HG03045 (cell line): ENCODE measurements around the gene HSDL1.

Experiments used
- ATAC-seq: cut with Tn5 transposase; IDR thresholded peaks from one replicate; pipeline ENCODE4 v1.9.1; 2021; ENCODE audit warnings: mild to moderate bottlenecking, moderate library complexity; ENCODE audit not compliant: unreplicated experiment

HSDL1 gene

DNA sequence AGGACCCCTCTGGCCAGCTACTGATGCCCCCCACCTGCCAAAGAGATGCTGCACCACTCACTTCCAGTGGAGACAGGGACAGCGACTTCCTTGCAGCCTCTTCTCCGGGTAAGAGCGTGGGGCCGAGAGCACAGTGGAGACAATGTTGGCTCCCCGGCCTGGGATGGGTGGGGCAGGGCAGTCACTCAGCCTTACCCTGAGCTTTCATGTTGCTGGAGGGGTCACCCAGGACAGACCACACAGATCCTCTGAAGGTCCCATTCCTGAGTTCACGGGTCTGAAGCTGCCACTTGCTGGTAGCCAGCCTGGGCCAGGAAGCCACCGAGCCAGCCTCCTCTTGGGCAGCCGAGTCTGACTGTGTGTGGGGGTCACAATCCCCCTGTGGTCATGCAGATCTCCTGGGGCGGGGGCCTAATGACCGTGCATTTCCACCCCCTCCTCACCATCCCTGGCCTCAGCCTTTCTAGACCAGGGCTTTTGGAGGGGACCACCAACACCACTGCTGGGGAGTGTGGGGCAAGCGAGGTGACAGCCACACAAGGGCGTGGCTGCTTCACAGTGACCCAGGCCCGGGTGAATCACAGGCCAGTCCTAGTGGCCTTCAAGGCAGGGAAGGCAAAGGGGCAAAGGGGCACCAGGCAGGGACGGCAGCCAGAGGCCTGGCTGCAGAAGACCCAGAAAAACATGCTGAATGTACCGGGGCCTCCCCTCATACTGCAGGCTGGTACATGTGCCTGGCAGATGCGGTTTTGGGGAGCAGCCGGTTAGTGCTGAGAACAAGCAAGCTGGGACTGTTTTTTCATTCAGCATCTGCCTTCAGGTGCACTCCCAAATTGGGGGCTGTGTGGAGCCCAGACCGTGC lies 31.4 kb upstream of the HSDL1 start:
- ATAC-seq: no peak

DNA sequence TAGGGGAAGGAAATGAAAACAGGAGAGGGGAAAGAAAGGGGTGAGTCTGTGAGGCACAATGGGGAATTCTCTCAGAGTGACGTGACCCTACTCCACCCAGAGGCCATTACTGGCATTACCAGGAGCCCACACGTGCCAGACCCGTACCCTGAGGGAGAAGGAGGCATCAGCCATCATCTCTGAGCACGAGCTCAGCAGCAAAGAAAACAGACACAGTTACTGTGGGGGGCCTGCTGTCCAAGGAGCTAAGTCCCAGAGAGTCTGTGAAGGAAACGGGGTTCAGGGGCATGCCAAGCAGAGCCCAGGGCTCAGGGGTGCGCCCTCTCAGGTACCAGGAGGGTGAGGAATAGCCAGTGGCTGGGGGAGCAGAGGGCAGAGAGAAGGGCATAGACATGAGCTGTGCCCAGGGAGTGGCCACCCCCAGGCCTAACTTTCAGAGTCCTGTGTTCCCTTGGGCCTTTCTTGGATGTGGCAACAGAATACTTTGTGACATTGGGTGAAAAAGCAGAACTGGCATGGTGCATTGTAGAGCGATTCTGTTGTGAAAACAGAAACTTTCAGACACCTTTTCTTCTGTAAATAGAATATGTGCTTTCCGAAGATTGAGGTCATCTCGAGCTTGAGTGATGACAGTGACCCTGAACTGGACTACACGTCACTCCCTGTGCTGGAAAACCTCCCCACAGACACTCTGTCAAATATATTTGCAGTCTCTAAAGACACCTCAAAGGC lies 30.5 kb upstream of the HSDL1 start:
- ATAC-seq: peak; percentile 72

DNA sequence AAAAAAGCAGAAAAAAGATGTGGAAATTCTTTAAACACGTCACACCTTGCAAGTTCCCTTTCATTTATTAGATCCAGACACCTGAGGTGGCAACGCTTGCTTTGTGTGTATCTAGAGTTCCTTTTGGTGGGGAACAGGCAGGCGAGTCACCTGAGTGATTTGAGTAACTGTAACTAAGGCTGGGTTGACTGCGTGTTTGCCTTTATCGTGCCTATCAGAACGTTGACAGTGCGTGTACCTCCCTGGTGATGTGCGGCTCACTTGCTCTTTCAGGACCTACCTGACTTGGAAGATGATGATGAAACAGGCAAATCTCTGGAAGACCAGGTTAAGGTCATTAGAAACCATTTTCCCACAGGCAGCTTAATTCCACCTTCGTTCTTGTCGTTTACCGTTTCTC lies 29.4 kb upstream of the HSDL1 start:
- ATAC-seq: no peak

DNA sequence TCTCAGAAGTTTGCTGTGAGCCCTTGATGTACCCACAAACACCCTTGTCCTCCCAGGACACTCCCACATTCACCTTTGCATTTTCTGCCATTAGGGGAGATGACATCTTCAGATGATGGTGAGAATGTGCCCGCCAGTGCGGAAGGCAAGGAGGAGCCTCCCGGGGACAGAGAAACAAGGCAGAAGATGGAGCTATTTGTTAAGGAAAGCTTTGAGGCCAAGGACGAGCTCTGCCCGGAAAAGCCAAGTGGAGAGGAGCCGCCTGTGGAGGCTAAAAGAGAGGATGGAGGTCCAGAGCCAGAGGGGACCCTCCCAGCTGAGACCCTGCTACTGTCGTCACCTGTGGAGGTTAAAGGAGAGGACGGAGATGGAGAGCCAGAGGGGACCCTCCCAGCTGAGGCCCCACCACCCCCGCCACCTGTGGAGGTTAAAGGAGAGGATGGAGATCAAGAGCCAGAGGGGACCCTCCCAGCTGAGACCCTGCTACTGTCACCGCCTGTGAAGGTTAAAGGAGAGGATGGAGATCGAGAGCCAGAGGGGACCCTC lies 24.9 kb upstream of the HSDL1 start:
- ATAC-seq: no peak

DNA sequence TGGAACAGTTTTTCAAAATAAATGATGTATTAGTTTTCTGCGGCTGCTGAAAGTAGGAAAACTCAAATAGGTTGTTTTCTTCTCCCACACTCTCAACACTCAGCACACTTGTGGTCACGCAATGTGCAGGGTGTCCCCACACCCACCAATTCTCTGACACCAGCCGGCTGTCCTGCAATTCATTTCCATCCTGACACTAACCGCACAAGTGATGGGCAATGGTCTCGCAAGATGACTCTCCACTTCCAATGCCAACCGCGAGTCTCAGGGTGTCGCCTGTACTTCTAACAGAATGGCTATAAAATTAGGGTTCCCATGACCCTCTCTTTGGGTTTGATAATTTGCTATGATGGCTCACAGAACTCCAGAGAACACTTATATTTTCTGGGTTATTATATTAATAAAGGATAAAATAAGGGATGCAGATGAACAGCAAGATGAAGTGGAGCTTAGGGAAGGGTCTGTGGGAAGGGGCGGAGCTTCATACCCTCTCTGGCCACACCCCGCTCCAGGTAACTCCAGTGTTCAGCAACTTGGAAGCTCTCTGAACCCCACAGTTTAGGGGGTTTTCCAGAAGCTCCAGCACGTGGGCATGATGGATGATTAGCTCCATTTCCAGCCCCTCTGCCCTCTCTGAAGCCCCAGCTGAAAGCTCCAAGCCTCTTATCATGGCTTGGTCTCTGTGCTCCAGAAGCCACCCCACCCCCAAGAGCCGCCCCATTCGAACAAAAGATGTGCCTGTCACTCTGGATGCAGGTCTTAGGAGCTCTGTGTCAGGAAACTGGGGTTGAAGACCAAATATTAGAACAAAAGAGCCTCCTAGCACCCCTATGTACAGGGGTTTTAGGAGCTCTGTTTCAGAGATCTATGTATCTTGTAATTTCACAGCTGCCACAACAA lies 22.1 kb upstream of the HSDL1 start:
- ATAC-seq: no peak

DNA sequence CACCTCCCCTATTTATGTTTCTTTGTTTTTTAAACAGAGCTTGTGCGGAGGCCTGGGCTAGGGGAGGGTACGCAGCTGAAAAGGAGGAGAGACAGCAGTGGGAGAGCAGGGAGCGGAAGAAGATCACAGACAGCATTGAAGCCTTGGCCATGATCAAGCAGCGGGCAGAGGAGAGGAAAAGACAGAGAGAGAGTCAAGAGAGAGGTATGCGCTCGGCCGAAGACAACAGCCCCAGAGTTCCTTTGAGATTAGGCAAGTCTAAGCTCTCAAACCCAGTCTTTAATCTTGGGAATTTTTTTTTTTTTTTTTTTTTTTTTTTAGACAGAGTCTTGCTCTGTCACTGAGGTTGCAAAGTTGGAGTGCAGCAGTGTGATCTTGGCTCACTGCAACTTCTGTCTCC lies 20.8 kb upstream of the HSDL1 start:
- ATAC-seq: no peak

DNA sequence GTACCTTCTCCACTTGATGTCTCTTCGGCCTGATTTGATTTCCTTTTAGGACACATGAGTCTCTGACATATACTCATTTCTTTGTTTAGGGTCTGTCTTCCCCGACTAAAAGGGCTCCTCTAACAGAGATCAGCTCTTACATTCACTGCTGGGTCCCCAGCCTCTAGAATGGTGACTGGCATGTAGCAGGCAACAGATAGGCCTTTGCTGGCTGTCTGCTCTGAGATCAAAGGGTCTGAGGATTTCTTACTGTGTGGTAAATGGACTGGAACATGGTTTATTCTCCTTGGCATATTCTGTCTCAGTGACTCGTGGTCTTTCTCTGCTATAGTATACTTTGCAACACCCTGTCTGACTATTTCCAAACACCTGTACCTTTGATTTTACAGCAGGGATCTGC lies 16.8 kb upstream of the HSDL1 start:
- no peak for ATAC-seq

DNA sequence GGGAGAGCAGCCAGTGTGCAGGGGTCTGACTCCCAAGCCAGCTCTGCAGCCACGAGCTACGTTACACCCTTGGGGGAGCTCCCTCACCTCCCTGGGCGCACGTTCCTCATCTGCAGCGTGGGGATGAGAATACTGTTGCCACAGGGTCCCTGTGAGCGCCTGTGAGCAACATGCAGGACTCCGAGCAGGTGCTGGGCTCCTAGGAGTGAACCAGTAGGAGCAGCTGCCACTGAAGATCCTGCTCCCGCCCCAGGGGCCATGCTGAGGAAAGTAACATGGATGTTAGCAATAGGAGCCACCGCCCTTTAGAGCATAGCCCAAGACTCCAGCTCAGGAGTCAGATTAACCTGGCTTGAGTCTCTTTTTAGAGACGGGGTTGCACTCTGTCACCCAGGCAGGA lies 16.1 kb upstream of the HSDL1 start:
- ATAC-seq: no peak

DNA sequence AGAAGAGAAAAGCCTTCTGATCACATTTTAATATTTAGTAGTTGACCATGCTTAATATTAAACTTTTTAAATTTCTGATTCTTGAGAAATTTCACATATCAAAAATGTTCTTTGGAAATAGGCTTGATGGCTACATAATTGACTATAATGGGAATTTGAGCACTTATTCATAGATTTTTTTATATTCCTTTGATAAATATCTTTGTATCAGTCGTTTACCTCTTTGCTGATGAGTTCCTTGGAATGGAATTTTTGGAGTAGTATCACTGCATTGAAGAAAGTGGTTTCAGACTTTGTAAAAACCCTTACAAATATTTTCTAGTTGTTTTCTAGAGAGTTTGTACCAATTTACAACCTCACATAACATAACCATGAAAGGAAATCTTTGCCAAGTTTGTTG lies 14.8 kb upstream of the HSDL1 start:
- ATAC-seq: no peak

DNA sequence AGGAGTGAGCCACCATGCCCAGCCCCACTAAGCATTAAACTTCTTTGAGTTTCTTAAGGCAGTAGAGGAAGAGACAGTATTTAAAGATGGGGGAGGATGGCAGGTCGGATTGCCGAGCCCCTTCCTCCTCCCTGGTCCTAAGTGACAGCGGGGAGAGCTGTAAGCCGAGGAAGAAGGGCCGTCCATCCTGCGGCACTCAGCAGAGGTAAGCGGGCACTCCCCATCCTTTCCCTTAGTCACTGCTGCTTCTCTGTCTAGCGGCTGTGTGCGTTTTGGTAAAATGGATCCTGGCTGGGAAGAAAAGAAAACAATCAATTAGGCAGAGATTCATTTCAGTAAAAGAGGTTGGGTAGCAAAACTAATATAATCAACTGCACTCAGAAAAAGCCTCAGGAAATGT lies 14.0 kb upstream of the HSDL1 start:
- no peak for ATAC-seq

DNA sequence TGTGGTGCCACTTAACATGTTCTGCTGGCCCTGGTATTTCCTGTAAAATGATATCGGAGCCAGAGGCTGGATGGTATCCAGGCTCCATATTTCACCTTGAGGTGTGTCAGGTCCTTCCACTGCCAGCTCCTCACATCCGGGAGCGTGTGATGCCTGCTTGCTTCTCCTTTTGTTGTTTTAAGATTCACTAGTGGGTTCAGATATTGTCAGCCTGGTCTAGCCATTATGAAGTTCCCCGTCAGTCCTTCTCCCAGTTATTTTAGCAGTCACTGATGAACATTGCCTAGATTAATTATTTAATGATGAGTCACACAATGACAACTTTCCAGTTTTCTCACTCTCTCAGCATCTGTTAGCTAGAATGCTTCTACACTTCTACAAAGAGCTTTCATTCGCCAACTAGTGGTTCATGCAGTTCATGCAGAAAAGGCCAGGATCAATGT lies 11.4 kb upstream of the HSDL1 start:
- no peak for ATAC-seq

DNA sequence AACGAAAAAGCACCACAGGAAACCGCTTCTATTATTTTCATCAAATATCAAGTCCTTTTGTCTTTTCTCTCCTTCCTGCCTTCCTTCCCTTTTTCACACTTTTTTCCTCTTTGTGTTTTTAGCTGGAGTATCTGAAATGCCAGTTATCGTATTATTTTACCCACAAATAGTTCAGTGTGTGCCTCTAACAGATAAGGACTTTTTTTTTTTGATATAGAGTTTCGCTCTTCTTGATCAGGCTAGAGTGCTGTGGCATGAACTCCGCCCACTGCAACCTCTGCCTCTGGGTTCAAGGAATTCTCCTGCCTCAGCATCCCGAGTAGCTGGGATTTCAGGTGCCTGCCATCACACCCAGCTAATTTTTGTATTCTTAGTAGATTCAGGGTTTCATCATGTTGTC lies 10.8 kb upstream of the HSDL1 start:
- no peak for ATAC-seq

DNA sequence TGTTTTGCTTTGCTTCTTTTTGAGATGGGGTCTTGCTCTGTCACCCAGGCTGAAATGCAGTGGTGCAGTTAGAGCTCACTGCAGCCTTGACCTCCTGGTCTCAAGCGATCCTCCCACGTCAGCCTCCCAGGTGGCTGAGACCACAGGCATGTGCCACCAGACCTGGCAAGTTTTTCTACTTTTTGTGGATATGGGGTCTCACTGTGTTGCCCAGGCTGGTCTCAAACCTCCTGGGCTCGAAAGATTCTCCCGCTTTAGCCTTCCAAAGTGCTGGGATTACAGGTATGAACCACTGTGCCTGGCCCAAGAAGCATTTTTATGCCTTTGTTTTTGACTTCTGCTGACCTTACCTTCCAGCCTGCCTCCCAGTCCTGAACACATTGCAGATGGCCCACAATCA lies 10.2 kb upstream of the HSDL1 start:
- no peak for ATAC-seq

DNA sequence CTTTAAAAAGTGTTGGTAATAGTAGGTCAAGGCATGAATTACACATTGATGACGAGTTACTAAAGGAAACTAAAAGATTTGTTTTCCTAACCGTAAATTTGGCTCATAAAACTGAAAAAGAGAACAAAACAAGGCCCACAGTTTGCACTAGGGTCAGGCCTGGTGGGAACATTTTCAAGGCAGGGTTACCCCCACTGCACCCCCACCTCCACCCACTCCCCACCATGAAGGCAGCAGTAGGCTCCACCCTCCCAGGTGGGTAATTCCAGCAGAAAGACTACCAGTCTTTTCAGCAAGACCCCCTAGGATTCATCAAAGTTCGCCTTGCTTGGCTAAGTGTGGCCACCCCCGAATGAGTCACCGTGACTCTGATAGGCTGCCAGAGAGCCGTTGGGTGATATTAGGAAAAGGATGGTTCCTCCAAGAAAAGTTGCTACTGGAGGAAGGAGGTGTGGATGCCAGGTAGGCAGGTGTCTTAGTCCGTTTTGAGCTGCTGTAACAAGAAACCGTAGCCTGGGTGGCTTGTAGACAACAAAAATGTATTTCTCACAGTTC lies 8.8 kb upstream of the HSDL1 start:
- no peak for ATAC-seq

DNA sequence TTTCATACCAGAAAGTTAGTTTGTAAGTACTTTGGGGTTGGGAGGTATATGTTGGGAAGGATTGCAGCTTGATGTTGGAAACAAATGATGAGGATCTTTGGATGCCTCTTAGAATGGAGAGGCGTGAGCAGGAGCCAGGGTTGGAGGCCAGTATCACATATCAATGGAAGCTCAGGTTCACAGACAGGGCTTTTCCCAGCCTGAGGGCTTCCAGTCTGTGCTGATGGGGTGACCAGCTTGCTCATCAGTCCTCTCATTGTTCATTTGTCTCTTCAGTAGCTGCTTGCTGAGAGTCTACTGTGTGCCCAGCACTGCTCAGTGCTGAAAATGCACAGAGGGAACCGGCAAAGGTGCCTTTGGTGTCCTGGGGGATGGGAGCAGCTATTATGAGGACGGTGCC lies 5.9 kb upstream of the HSDL1 start:
- no peak for ATAC-seq

DNA sequence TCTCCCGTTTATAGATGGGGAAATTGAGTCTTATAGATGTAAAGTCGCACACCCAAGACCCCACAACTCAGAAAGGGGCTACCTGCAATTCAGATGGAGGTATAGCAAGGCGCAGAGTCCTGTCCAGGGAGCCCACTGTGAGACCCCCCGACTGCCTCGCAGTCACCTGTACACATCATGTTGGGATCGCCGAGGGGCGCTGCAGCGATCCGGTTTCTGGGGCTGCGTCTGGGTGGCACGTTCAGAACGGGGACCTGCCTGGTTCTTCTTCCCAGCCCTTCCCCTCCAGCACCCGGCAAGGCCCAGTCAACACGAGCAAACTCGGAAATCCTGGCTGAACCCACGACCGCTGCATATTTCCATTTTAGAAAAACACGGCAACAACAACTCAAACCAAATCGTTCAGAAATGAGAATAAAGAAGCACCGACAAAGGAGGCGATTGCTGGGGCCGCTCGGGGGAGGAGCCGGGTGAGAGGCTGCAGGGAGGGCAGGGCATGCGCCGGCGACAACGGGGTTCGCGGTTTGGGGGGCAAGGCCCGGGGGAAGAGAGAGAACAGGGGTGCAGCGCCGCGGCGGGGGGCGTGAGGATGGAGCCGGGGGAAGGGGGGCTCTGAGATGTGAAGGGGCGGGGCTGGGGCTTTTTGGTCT lies 643 bp downstream of the HSDL1 start:
- ATAC-seq: peak; percentile 16

DNA sequence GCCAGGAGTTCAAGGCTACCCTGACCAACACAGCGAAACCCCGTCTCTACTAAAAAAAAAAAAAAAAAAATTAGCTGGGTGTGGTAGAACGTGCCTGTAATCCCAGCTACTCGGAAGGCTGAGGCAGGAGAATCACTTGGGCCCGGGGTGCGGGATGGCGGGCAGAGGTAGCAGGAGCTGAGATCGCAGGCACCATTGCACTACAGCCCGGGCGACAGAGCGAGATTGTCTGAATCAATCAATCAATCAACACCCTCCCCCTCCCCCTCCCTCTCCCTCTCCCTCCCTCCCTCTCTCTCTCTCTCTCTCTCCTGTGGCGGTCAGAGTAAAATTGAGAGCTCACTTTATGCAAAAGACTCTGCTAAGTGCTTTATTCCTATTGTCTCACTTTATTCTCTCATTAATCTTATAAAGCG lies 1.2 kb downstream of the HSDL1 start:
- no peak for ATAC-seq

DNA sequence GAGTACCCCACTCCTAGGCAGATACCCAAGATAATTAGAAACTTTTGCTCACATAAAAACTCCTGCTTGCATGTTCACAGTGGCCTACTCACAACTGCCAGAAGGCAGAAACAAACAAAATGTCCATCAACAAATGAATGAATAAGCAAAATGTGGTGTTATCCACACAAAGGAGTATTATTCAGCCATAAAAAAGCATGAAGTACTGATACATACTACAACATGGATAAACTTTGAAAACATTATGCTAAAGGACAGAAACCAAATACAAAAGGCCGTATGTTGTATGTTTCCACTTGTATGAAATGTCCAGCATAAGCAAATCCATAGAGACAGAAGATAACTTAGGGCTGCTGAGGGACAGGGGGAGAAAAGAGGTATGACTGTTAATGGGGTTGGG lies 1.9 kb downstream of the HSDL1 start:
- no peak for ATAC-seq

DNA sequence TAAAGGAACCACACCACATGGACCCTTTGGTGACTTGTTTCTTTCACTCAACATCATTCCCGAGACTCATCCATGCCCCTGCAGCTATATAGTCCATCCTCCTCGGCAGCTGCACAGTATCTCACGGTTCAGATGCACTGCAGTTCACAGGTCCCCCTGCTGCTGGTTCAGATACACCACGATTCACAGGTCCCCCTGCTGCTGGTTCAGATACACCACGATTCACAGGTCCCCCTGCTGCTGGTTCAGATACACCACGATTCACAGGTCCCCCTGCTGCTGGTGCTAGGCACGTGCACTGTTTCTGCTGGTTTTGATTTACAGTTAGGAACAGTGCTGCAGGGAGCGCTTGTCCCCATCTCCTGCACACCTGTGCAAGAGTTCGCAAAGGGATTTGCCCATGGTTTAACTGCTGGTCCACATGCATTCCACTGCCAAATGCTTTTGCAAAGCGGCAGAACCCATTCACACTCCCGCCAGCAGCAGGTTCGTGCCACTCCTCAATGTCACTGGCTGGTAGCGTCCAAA lies 3.8 kb downstream of the HSDL1 start:
- no peak for ATAC-seq
